ENCODE measurements around the gene AFTPH. TPM values are rescaled to one million over a fixed set of nuclear protein-coding genes. Genes with fewer than 3 reads are reported as not detected.

The AFTPH gene
- total RNA-seq, 1 donor from 2014 or later: 13.3 TPM

- Mint-ChIP-seq H3K27ac (ENCODE audit: unreplicated experiment) (no peak overlapping the region), H3K36me3 (ENCODE audit: unreplicated experiment) (no peaks in the 10 kb centered on the region), H3K27me3 (ENCODE audit: unreplicated experiment) (no peaks in the 10 kb centered on the region), H3K4me1 (ENCODE audit: low read depth, unreplicated experiment) (peaks cover 7% of the 10 kb centered on the region), H3K4me3 (ENCODE audit: unreplicated experiment) (peak overlapping the region; percentile 55), H3K9me3 (ENCODE audit: unreplicated experiment) (peaks cover 6% of the 10 kb centered on the region)
- TF ChIP-seq CTCF (IDR thresholded peaks at IDR 0.05; ENCODE audit: partially characterized antibody, unreplicated experiment): no peak
- DNase-seq: no peak
Measured at GRCh38 chr2:64607381-64608304, 83.5 kb downstream of the AFTPH start.

- no peak for DNase-seq
- Mint-ChIP-seq H3K27ac (ENCODE audit: unreplicated experiment) (no peak overlapping the region), H3K4me1 (ENCODE audit: low read depth, unreplicated experiment) (peaks cover 7% of the 10 kb centered on the region), H3K9me3 (ENCODE audit: unreplicated experiment) (peaks cover 6% of the 10 kb centered on the region), H3K4me3 (ENCODE audit: unreplicated experiment) (no peak overlapping the region), H3K36me3 (ENCODE audit: unreplicated experiment) (no peaks in the 10 kb centered on the region), H3K27me3 (ENCODE audit: unreplicated experiment) (no peaks in the 10 kb centered on the region)
- no peak for TF ChIP-seq CTCF (IDR thresholded peaks at IDR 0.05; ENCODE audit: partially characterized antibody, unreplicated experiment)
Measured at GRCh38 chr2:64608867-64609226, 84.7 kb downstream of the AFTPH start.

- H3K4me1 Mint-ChIP-seq (ENCODE audit: low read depth, unreplicated experiment): peaks cover 7% of the 10 kb centered on the region
- DNase-seq: peak; percentile 66
- H3K27me3 Mint-ChIP-seq (ENCODE audit: unreplicated experiment): no peaks in the 10 kb centered on the region
- peak overlapping the region; percentile 8 for H3K27ac Mint-ChIP-seq (ENCODE audit: unreplicated experiment)
- TF ChIP-seq CTCF (IDR thresholded peaks at IDR 0.05; ENCODE audit: partially characterized antibody, unreplicated experiment): peak; percentile 32
- no peaks in the 10 kb centered on the region for H3K36me3 Mint-ChIP-seq (ENCODE audit: unreplicated experiment)
- peak overlapping the region; percentile 61 for H3K4me3 Mint-ChIP-seq (ENCODE audit: unreplicated experiment)
- H3K9me3 Mint-ChIP-seq (ENCODE audit: unreplicated experiment): peaks cover 4% of the 10 kb centered on the region
Measured at GRCh38 chr2:64609227-64609941, 85.3 kb downstream of the AFTPH start.

GRCh38 chr2:64609942-64610281 is 85.8 kb downstream of the AFTPH start:
- H3K27me3 Mint-ChIP-seq (ENCODE audit: unreplicated experiment): no peaks in the 10 kb centered on the region
- H3K36me3 Mint-ChIP-seq (ENCODE audit: unreplicated experiment): no peaks in the 10 kb centered on the region
- no peak for DNase-seq
- H3K4me1 Mint-ChIP-seq (ENCODE audit: low read depth, unreplicated experiment): peaks cover 7% of the 10 kb centered on the region
- H3K9me3 Mint-ChIP-seq (ENCODE audit: unreplicated experiment): peaks cover 2% of the 10 kb centered on the region
- no peak overlapping the region for H3K27ac Mint-ChIP-seq (ENCODE audit: unreplicated experiment)
- peak overlapping the region; percentile 61 for H3K4me3 Mint-ChIP-seq (ENCODE audit: unreplicated experiment)
- TF ChIP-seq CTCF (IDR thresholded peaks at IDR 0.05; ENCODE audit: partially characterized antibody, unreplicated experiment): no peak

Data from glutamatergic neuron (in vitro differentiated cells).